ENCODE results near the gene POLR2C. TPM values are rescaled to one million over a fixed set of nuclear protein-coding genes. Genes with fewer than 3 reads are reported as not detected.
A peak's percentile ranks its signal among the peaks of the same experiment; 100 is the strongest.

Gene POLR2C
- total and polyA plus RNA-seq, 2 experiments from 2014 or later: 40.0 to 163 TPM

GRCh38 chr16:57477531-57478202 lies 15.2 kb downstream of the POLR2C start:
- H4K20me1 ChIP-seq (ENCODE audit: insufficient read depth): no peaks in the 10 kb centered on the region
- H3K9me3 ChIP-seq (ENCODE audit: low read depth): no peaks in the 10 kb centered on the region
- peaks cover 40% of the 10 kb centered on the region for H3K79me2 ChIP-seq (ENCODE audit: insufficient read depth)
- TF ChIP-seq EZH2phosphoT487 (IDR thresholded peaks at IDR 0.05; ENCODE audit: insufficient read depth, low read depth) (no peak), EZH2 (IDR thresholded peaks at IDR 0.05; ENCODE audit: insufficient read depth, poor library complexity, severe bottlenecking) (no peak)
- no peak for DNase-seq
- H3K4me1 ChIP-seq (ENCODE audit: insufficient read depth): peaks cover 16% of the 10 kb centered on the region
- no peak overlapping the region for H3K27ac ChIP-seq
- H2AFZ ChIP-seq: no peak overlapping the region
- H3K4me3 ChIP-seq: no peak overlapping the region
- no peaks in the 10 kb centered on the region for H3K9me2 ChIP-seq (ENCODE audit: insufficient read depth)
- 0 out of 2 replicates have a peak, but pooled peaks cover 14% of the 10 kb centered on the region for H3F3A ChIP-seq (ENCODE audit: insufficient read depth)
- no peaks in the 10 kb centered on the region for H3K27me3 ChIP-seq (replicated peaks; ENCODE audit: insufficient read depth)
- 78 to 79% methylated on average over 9 of the region's 9 CpGs for WGBS, 2 experiments (ENCODE audit: low coverage in 1 of 2, low lambda C conversion rate in 2 of 2, missing lambda C conversion rate in 2 of 2)
- no peak overlapping the region for H3K9ac ChIP-seq
- no peak overlapping the region for H3K4me2 ChIP-seq (ENCODE audit: unreplicated experiment)
- in situ Hi-C loops (cut with MboI): no loop called here
- peaks cover 9% of the 10 kb centered on the region; the same call in 1 of the 2 replicates for H3K36me3 ChIP-seq (ENCODE audit: low read depth)

DNA sequence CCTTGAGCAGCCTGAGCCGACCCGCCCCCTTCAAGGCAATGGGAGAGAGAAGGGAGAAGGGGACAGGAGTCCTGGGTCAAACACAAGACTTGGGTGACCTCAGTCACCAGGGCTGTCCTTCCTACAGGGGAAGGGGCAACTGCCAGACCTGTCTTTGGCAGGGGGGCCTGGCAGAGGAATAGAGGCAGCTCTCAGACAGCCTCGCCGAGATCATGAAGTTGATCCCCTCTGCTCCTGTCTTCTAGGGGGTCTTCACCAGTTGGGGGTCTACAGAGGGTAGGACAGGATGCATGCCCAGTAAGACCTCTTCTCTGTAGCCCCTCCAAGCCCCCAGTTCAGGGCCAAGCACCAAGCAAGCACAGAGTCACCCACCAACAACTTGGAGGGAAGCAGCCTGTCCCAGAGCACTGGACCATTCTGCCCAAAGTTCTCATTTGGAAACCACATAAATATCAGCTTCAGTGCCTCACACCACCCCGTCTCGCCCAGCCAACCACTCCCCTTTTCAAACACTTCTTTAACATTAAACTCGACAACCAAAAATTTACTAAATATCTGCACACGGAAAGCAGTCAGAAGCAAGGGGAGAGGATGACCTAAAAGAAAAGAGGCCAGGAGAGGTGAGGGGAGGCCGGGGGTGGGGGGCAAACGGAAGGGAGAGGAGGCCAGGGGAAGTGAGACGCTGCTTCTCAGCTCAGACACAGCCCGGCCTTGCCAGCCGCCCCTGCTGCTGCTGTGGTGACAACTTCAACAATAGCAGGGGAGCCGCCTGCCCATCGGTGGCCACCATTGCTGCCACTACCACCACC lies 16.1 kb downstream of the POLR2C start:
- TF ChIP-seq EZH2phosphoT487 (IDR thresholded peaks at IDR 0.05; ENCODE audit: insufficient read depth, low read depth) (no peak), EZH2 (IDR thresholded peaks at IDR 0.05; ENCODE audit: insufficient read depth, poor library complexity, severe bottlenecking) (no peak)
- Histone ChIP-seq H3K4me2 (ENCODE audit: unreplicated experiment) (peak overlapping the region; percentile 82), H3K79me2 (ENCODE audit: insufficient read depth) (peaks cover 40% of the 10 kb centered on the region), H4K20me1 (ENCODE audit: insufficient read depth) (no peaks in the 10 kb centered on the region), H3K27ac (no peak overlapping the region), H3K4me3 (peak overlapping the region; percentile 65), H3K9ac (peak overlapping the region; percentile 54), H3K9me3 (ENCODE audit: low read depth) (no peaks in the 10 kb centered on the region), H3F3A (ENCODE audit: insufficient read depth) (0 out of 2 replicates have a peak, but pooled peaks cover 13% of the 10 kb centered on the region), H3K9me2 (ENCODE audit: insufficient read depth) (no peaks in the 10 kb centered on the region), H3K27me3 (replicated peaks; ENCODE audit: insufficient read depth) (no peaks in the 10 kb centered on the region), H2AFZ (no peak overlapping the region), H3K4me1 (ENCODE audit: insufficient read depth) (peaks cover 16% of the 10 kb centered on the region), H3K36me3 (ENCODE audit: low read depth) (peaks cover 9% of the 10 kb centered on the region; the same call in 1 of the 2 replicates)
- DNase-seq: no peak
- 33 to 43% methylated on average over 11 to 15 of the region's 15 CpGs for WGBS, 2 experiments (ENCODE audit: low coverage in 1 of 2, low lambda C conversion rate in 2 of 2, missing lambda C conversion rate in 2 of 2)
- in situ Hi-C loops (cut with MboI): no loop called here

- H3K9me2 ChIP-seq (ENCODE audit: insufficient read depth): no peaks in the 10 kb centered on the region
- H3K27ac ChIP-seq: peak overlapping the region; percentile 56; the same call in 1 of the 2 replicates
- no peak for TF ChIP-seq EZH2 (IDR thresholded peaks at IDR 0.05; ENCODE audit: insufficient read depth, poor library complexity, severe bottlenecking)
- TF ChIP-seq EZH2phosphoT487 (IDR thresholded peaks at IDR 0.05; ENCODE audit: insufficient read depth, low read depth): no peak
These were observed 16.9 kb downstream of the POLR2C start for GRCh38 chr16:57479205-57479975.

More at GRCh38 chr16:57479205-57479975, 16.9 kb downstream of the POLR2C start:
- Histone ChIP-seq H4K20me1 (ENCODE audit: insufficient read depth) (no peaks in the 10 kb centered on the region), H3K36me3 (ENCODE audit: low read depth) (0 out of 2 replicates have a peak, but pooled peaks cover 3% of the 10 kb centered on the region), H3K4me2 (ENCODE audit: unreplicated experiment) (peak overlapping the region; percentile 82), H3K9ac (peak overlapping the region; percentile 54), H2AFZ (peak overlapping the region; percentile 53), H3F3A (ENCODE audit: insufficient read depth) (0 out of 2 replicates have a peak, but pooled peaks cover 12% of the 10 kb centered on the region), H3K79me2 (ENCODE audit: insufficient read depth) (peaks cover 40% of the 10 kb centered on the region), H3K9me3 (ENCODE audit: low read depth) (no peaks in the 10 kb centered on the region), H3K4me3 (peak overlapping the region; percentile 65), H3K27me3 (replicated peaks; ENCODE audit: insufficient read depth) (no peaks in the 10 kb centered on the region), H3K4me1 (ENCODE audit: insufficient read depth) (peaks cover 16% of the 10 kb centered on the region)
- peak; percentile 59 for DNase-seq
- 11 to 12% methylated on average over 29 to 36 of the region's 36 CpGs for WGBS, 2 experiments (ENCODE audit: low coverage in 1 of 2, low lambda C conversion rate in 2 of 2, missing lambda C conversion rate in 2 of 2)
- in situ Hi-C loops (cut with MboI): no loop called here

Data from GM23248 (cell line).